K562 (cell line): ENCODE measurements around the gene C17orf114.

Experiments used
- ATAC-seq: fragments of 200-7000 bp; cut with Tn5 transposase; 3 replicates; pipeline ENCODE4 v1.9.1; 2020; ENCODE audit warnings: moderate library complexity
- BruUV-seq: library from RNA; stranded (reverse); fragments of 400-500 nt; replicated peaks from 2 replicates; lab custom pipeline; 2021; lab: Mats Ljungman, UMichigan
- CTCF ChIA-PET: fragments of 300-600 bp; formaldehyde crosslinking; extraction: SDS; loops from one replicate; lab custom pipeline; 2021; ENCODE audit warnings: low intra/inter-chr PET ratio; lab: Yijun Ruan, JAX
- POLR2A ChIA-PET: fragments of 300-600, 350-650 bp; sonication (Branson Sonifier 250); formaldehyde crosslinking; extraction: SDS; loops from one replicate; lab custom pipeline; 2021; ENCODE audit warnings: antibody characterized with exemption, inconsistent platforms; lab: Yijun Ruan, JAX
- DNase-seq, 4 experiments: peaks; one replicate each; pipeline versions ENCODE4 v3.0.0 to v3.0.0-alpha.2; 2011 to 2018; ENCODE audit warnings: low spot score in 3 of 4, mixed read lengths in 3 of 4; ENCODE audit errors: extremely low read depth in 1 of 4
- FAIRE-seq: peaks from 2 replicates; lab custom pipeline; 2011; peaks lifted over from hg19 to GRCh38; lab: Jason Lieb, UNC
- H2AFZ ChIP-seq: 2 replicates; pipeline ENCODE4 v1.6.0; 2011; ENCODE audit warnings: low read depth, low read length, control low read depth, inconsistent platforms
- H3K27ac ChIP-seq: fragments of 200-600 bp; 3 replicates; pipeline ENCODE4 v1.8.0; 2011; ENCODE audit warnings: low read depth, mild to moderate bottlenecking, control low read depth, inconsistent platforms, low read length, moderate library complexity, mixed read lengths; ENCODE audit errors: extremely low read depth
- H3K27me3 ChIP-seq, 2 experiments: fragments of 300-600 bp in 1 of 2; 2 replicates in 1 of 2; 3 replicates in 1 of 2; pipeline versions ENCODE4 v1.6.0 to v1.8.0; 2011; ENCODE audit warnings: inconsistent platforms in 2 of 2, low read length in 2 of 2, mild to moderate bottlenecking in 1 of 2, mixed read lengths in 1 of 2, moderate library complexity in 1 of 2; ENCODE audit not compliant: control insufficient read depth in 2 of 2, insufficient read depth in 2 of 2
- H3K36me3 ChIP-seq: fragments of 300-600 bp; 3 replicates; pipeline ENCODE4 v1.8.0; 2011; ENCODE audit warnings: mild to moderate bottlenecking, low read length, inconsistent platforms; ENCODE audit not compliant: control insufficient read depth, insufficient read depth
- H3K4me1 ChIP-seq, 2 experiments: fragments of 200-600 bp in 1 of 2; replicated peaks in 1 of 2; 2 replicates in 1 of 2; 3 replicates in 1 of 2; pipeline versions ENCODE4 v1.5.1 to v1.8.0; 2011; ENCODE audit warnings: inconsistent platforms in 2 of 2, low read length in 2 of 2, mild to moderate bottlenecking in 1 of 2, mixed read lengths in 1 of 2, moderate library complexity in 1 of 2; ENCODE audit not compliant: control insufficient read depth in 2 of 2, insufficient read depth in 2 of 2
- H3K4me2 ChIP-seq: 2 replicates; pipeline ENCODE4 v1.6.1; 2011; ENCODE audit warnings: low read length, control low read depth, inconsistent platforms, mixed read lengths; ENCODE audit not compliant: insufficient read depth
- H3K4me3 ChIP-seq: fragments of 200-600 bp; sonication (generic), shearing (Covaris generic); 2 replicates; pipeline ENCODE4 v1.5.1; 2016; ENCODE audit warnings: control low read depth, inconsistent platforms
- H3K79me2 ChIP-seq: fragments of 200-600 bp; 3 replicates; pipeline ENCODE4 v1.8.0; 2011; ENCODE audit warnings: low read length, inconsistent platforms; ENCODE audit not compliant: control insufficient read depth, insufficient read depth
- H3K9ac ChIP-seq, 2 experiments: 2 replicates each; pipeline versions ENCODE4 v1.6.0 to v1.6.1; 2011; ENCODE audit warnings: low read depth in 2 of 2, low read length in 2 of 2, control low read depth in 1 of 2, inconsistent platforms in 1 of 2, mild to moderate bottlenecking in 1 of 2, mixed read lengths in 1 of 2; ENCODE audit not compliant: insufficient read depth in 1 of 2
- H3K9me1 ChIP-seq: one replicate; pipeline ENCODE4 v1.6.0; 2011; ENCODE audit warnings: inconsistent platforms, mild to moderate bottlenecking, low read length, moderate library complexity; ENCODE audit not compliant: control insufficient read depth, insufficient read depth
- H3K9me3 ChIP-seq: replicated peaks from 2 replicates; pipeline ENCODE4 v1.5.1; 2011; ENCODE audit warnings: low read depth, low read length, inconsistent platforms; ENCODE audit not compliant: control insufficient read depth, insufficient read depth
- H4K20me1 ChIP-seq: replicated peaks from 2 replicates; pipeline ENCODE4 v1.6.1; 2011; ENCODE audit warnings: low read length, inconsistent platforms, mixed read lengths; ENCODE audit not compliant: control insufficient read depth, insufficient read depth
- EP400 ChIP-seq: fragments of 450-650 bp; IDR thresholded peaks from 2 replicates; pipeline ENCODE4 v1.6.1; 2017; ENCODE audit warnings: antibody characterized with exemption, mild to moderate bottlenecking, moderate library complexity
- HDGF ChIP-seq: fragments of 450-650 bp; IDR thresholded peaks from 2 replicates; pipeline ENCODE4 v1.6.1; 2016
- ZBTB40 ChIP-seq, 2 experiments: fragments of 450-650 bp in 1 of 2; sonication (generic) in 1 of 2; formaldehyde crosslinking in 1 of 2; IDR thresholded peaks; 2 replicates each; pipeline versions ENCODE4 v1.7.1 to v1.9.0; 2016 to 2022; ENCODE audit warnings: inconsistent platforms in 1 of 2, mild to moderate bottlenecking in 1 of 2, missing genetic modification reagents in 1 of 2
- ZNF121 ChIP-seq: sonication (generic); formaldehyde crosslinking; conservative IDR thresholded peaks from 2 replicates; pipeline ENCODE4 v1.8.0; 2022; ENCODE audit warnings: missing genetic modification reagents
- ZNF639 ChIP-seq, 2 experiments: fragments of 200-800 bp in 1 of 2; sonication (Bioruptor generic) in 1 of 2; sonication (generic) in 1 of 2; formaldehyde crosslinking in 1 of 2; IDR thresholded peaks in 1 of 2; conservative IDR thresholded peaks in 1 of 2; 2 replicates each; pipeline versions ENCODE4 v1.5.0 to v1.6.1; 2016 to 2020; ENCODE audit warnings: missing compliant biosample characterization in 1 of 2, missing genetic modification characterization in 1 of 2, missing genetic modification reagents in 1 of 2
- WGBS: fragments of 100-300 bp; shearing (Covaris generic); methylation state at CpG from one replicate; pipeline ENCODE4 v1.1.6; 2016; ENCODE audit warnings: low coverage, mixed read lengths; ENCODE audit not compliant: insufficient coverage; ENCODE audit errors: missing lambda C conversion rate; 5-methylcytosine and 5-hydroxymethylcytosine counted together
- in situ Hi-C: fragments of 300-500 bp; cut with MboI; formaldehyde crosslinking; loops from 4 replicates; pipeline ENCODE4 v1.15.0; 2018; ENCODE audit warnings: inconsistent platforms, mixed read lengths
- intact Hi-C: fragments of 100-400 bp; cut with micrococcal nuclease; formaldehyde crosslinking; loops from 2 replicates; pipeline ENCODE4 v1.14.2; 2022

C17orf114 gene

GRCh38 chr17:4839221-4839620 is 37.1 kb upstream of the C17orf114 start:
- no TSS peak for BruUV-seq
- peaks cover 91% of the 10 kb centered on the region for H3K79me2 ChIP-seq
- H4K20me1 ChIP-seq: no peaks in the 10 kb centered on the region
- peak overlapping the region; percentile 44; the same call in 1 of the 2 replicates for H2AFZ ChIP-seq
- peaks cover 28% of the 10 kb centered on the region for H3K36me3 ChIP-seq
- peak overlapping the region; percentile 9; the same call in 1 of the 2 replicates for H3K4me3 ChIP-seq
- ATAC-seq (no peak), FAIRE-seq (no peak), DNase-seq (no peak)
- no peaks in the 10 kb centered on the region for H3K27me3 ChIP-seq
- H3K4me2 ChIP-seq: peak overlapping the region; percentile 72
- no peaks in the 10 kb centered on the region for H3K9me3 ChIP-seq
- intact Hi-C loops: no loop called here
- POLR2A ChIA-PET: interaction anchor here (0.7 to 1.0 kb wide), 2 partner anchors 20 to 112 kb away, joined by 3 to 4 read pairs; no protein-coding TSS in a partner anchor
- in situ Hi-C loops: no loop called here
- peak overlapping the region; percentile 92 for H3K27ac ChIP-seq
- WGBS: 10% methylated on average over 7 of the region's 8 CpGs
- TF ChIP-seq EP400: no peak
- no peak for TF ChIP-seq ZNF121
- TF ChIP-seq HDGF: 0 out of 2 replicates have a peak, but pooled peaks have one; percentile 35
- TF ChIP-seq ZBTB40 (IDR thresholded peaks at IDR 0.05): peak; percentile 38; the same call in 1 of the 2 replicates
- TF ChIP-seq ZBTB40 (CRISPR knock-in tag; IDR thresholded peaks at IDR 0.05): no peak
- 0 out of 4 replicates have a peak, but pooled peaks of 1 of the 2 experiments have one; percentile 25 for TF ChIP-seq ZNF639 (CRISPR knock-in tag; conservative IDR thresholded peaks at IDR 0.05 in 1 of 2, IDR thresholded peaks at IDR 0.05 in 1 of 2)
- peak overlapping the region; percentile 67 to 76; a peak in 3 of 4 replicates for H3K9ac ChIP-seq
- CTCF ChIA-PET: no interaction called here
- no peaks in the 10 kb centered on the region for H3K9me1 ChIP-seq
- peaks cover 52 to 53% of the 10 kb centered on the region in 2 experiments for H3K4me1 ChIP-seq
